ENCODE results near the gene KIF12.
"Not testable (repeated sequence)": the region's sequence is repeated elsewhere in the genome, so short reads cannot be mapped to it uniquely, and the experiment has no call there.

KIF12 gene

DNA sequence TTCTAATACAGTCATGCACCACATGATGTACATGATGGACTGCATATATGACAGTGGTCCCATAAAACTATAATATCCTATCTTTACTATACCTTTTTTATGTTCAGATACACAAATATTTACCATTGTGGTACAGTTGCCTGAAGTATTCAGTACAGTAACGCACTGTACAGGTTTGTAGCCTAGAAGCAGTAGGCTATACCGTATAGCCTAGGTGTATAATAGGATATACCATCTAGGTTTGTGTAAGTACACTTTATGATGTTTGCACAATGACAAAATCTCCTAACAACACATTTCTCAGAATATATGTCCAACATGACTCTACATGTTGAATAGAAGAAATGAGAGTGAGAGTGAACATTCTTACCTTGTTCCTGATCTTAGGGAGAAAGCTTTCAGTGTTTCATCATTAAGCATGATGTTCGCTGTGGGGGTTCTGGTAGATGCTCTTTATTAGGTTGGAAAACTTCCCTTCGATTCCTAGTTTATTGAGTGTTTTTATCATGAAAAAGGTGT lies 52.8 kb downstream of the KIF12 start:
- no peak for DNase-seq

DNA sequence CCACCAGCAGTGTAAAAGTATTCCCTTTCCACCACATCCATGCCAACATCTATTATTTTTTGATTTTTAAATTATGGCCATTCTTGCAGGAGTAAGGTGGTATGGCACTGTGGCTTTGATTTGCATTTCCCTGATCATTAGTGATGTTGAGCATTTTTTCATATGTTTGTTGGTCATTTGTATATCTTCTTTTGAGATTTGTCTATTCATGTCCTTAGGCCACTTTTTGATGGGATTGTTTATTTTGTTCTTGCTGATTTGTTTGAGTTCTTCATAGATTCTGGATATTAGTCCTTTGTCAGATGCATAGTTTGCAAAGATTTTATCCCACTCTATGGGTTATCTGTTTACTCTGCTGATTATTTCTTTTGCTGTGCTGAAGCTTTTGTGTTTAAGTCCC lies 55.4 kb downstream of the KIF12 start:
- not testable (repeated sequence) for DNase-seq

Measured in fibroblast of skin of abdomen (primary cell).